Lower lobe of right lung (tissue), 2 donors: ENCODE measurements around the gene RARG. TPM values are rescaled to one million over a fixed set of nuclear protein-coding genes. Genes with fewer than 3 reads are reported as not detected.

ENCODE experiments used
- ATAC-seq, 2 donors: fragments of 200-7000 bp; cut with Tn5 transposase; one replicate each; pipeline ENCODE4 v1.9.1; 2020 to 2022; ENCODE audit warnings: mild to moderate bottlenecking in 2 of 2, moderate library complexity in 2 of 2
- DNase-seq: peaks from one replicate; pipeline ENCODE4 v3.0.0-alpha.2; 2020
- H3K27ac ChIP-seq: fragments of 200-600 bp; one replicate; pipeline ENCODE4 v1.8.0; 2022
- H3K27me3 ChIP-seq: fragments of 200-600 bp; one replicate; pipeline ENCODE4 v1.8.0; 2022; ENCODE audit warnings: low read depth
- H3K36me3 ChIP-seq: fragments of 200-600 bp; one replicate; pipeline ENCODE4 v1.8.0; 2022; ENCODE audit warnings: mild to moderate bottlenecking
- H3K4me1 ChIP-seq: fragments of 200-600 bp; one replicate; pipeline ENCODE4 v1.8.0; 2022
- H3K4me3 ChIP-seq: fragments of 200-600 bp; one replicate; pipeline ENCODE4 v1.8.0; 2022; ENCODE audit warnings: mild to moderate bottlenecking
- H3K9me3 ChIP-seq: fragments of 200-600 bp; one replicate; pipeline ENCODE4 v1.8.0; 2022
- intact Hi-C: fragments of 100-400 bp; cut with DNase I; formaldehyde crosslinking; loops from one replicate; pipeline ENCODE4 v1.11.0; 2022
- long read RNA-seq: library from polyadenylated mRNA; unstranded; transcript quantifications from one replicate; pipeline ENCODE4 v2.0.0, GENCODE V29; 2021
- total RNA-seq: library from RNA; stranded (reverse); fragmentation: NEBNext Ultra II Directional; extraction: Animal tissue kit (Norgen Biotek cat#: 25700); gene quantifications from one replicate; pipeline ENCODE4 v1.2.1, GENCODE V29; 2021
- TF ChIP-seq, protein P1 (sequence below): fragments of 200-600 bp; IDR thresholded peaks from one replicate; pipeline ENCODE4 v1.8.0; 2022; ENCODE audit warnings: antibody characterized with exemption, mild to moderate bottlenecking
- donor health status: DM: no; HTN: yes; CAD: no; lungs with severe emphysema.

RARG gene
- total RNA-seq = 30.1 TPM
- long read RNA-seq, transcript RARG-203 (10 exons, 2,959 nt) = minor isoform, 9 of 45 reads
- long read RNA-seq, transcript RARG-201 (8 exons, 1,836 nt) = major isoform, 15 of 45 reads
- long read RNA-seq, partial matches to known transcripts = 9 of 45 reads
- long read RNA-seq, other reads (novel, unspliced or antisense) = 9 of 45 reads

GRCh38 chr12:53231921-53232645, at the start of gene RARG:
Gene RARG (minus strand): TSS chr12:53232209. CDS start chr12:53227545, 4,664 bp downstream.
- peaks cover 43% of the 10 kb centered on the region for H3K4me1 ChIP-seq
- no peaks in the 10 kb centered on the region for H3K9me3 ChIP-seq
- TF ChIP-seq, protein P1, sequence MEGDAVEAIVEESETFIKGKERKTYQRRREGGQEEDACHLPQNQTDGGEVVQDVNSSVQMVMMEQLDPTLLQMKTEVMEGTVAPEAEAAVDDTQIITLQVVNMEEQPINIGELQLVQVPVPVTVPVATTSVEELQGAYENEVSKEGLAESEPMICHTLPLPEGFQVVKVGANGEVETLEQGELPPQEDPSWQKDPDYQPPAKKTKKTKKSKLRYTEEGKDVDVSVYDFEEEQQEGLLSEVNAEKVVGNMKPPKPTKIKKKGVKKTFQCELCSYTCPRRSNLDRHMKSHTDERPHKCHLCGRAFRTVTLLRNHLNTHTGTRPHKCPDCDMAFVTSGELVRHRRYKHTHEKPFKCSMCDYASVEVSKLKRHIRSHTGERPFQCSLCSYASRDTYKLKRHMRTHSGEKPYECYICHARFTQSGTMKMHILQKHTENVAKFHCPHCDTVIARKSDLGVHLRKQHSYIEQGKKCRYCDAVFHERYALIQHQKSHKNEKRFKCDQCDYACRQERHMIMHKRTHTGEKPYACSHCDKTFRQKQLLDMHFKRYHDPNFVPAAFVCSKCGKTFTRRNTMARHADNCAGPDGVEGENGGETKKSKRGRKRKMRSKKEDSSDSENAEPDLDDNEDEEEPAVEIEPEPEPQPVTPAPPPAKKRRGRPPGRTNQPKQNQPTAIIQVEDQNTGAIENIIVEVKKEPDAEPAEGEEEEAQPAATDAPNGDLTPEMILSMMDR = no peak
- intact Hi-C loops = no loop called here
- ATAC-seq (peak; percentile 84), DNase-seq (peak; percentile 73)
- peak within 1 kb of the TSS; percentile 77 for H3K4me3 ChIP-seq
- H3K36me3 ChIP-seq = peaks cover 6% of the 10 kb centered on the region
- H3K27me3 ChIP-seq = no peaks in the 10 kb centered on the region
- peak within 1 kb of the TSS; percentile 85 for H3K27ac ChIP-seq

- H3K9me3 ChIP-seq = no peaks in the 10 kb centered on the region
- TF ChIP-seq, protein P1 = no peak
Observed at GRCh38 chr12:53279888-53280498, 48.0 kb upstream of the RARG start.

DNA sequence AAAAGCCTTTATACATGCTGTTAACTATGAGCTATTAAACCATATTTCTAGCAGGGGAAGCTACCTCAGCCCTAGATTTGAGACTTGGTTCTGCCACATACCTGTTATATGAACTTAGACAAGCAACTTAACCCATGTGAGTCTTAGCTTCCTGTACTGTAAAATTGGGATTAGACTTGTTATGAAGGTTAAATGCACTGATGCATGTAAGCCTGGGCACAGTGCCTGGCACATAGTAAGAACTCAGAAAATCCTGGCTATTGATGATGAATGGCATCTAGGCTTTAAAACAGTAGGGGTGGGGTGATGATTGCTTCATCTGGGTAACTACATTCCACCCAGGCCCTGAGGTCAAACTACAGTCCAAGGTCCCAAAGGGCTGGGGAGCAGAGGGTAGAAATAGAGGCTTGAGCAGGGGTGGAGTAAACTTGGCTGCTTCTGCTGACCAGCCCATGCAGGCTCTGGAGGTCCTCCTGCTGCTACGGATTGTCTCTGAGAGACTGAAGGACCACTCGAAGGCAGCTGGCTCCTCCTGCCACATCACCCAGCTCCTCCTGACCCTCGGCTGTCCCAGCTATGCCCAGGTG, 47.4 kb upstream of the RARG start:
- intact Hi-C loops = no loop called here
- TF ChIP-seq, protein P1 = no peak
- Histone ChIP-seq H3K9me3 (no peaks in the 10 kb centered on the region), H3K27ac (no peak overlapping the region), H3K4me3 (no peak overlapping the region), H3K27me3 (no peaks in the 10 kb centered on the region), H3K36me3 (no peaks in the 10 kb centered on the region), H3K4me1 (no peaks in the 10 kb centered on the region)
- DNase-seq (no peak), ATAC-seq (no peak)

More at GRCh38 chr12:53279888-53280498, 48.0 kb upstream of the RARG start:
- Histone ChIP-seq H3K36me3 (no peaks in the 10 kb centered on the region), H3K27me3 (no peaks in the 10 kb centered on the region), H3K4me3 (no peak overlapping the region), H3K4me1 (no peaks in the 10 kb centered on the region), H3K27ac (no peak overlapping the region)
- intact Hi-C loops = no loop called here
- no peak for DNase-seq
- ATAC-seq = no peak

DNA sequence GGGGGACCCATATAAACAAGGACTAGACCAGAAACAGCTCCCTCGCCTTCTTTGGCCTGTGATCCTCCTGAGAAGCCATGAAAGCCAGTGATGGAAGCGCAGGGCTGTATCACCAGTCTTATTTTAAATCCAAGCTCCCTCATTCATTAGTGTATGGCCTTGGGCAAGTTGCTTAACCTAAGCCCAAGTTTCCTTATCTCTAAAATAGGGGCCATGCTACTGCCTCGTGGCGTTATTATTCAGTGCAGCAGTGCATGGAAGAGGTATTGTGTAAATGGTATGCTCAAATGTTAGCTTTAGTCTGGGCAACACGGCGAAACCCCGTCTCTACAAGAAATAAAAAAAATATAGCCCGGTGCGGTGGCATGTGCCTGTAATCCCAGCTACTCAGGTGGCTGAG, 46.0 kb upstream of the RARG start:
- TF ChIP-seq, protein P1 = no peak
- no peak overlapping the region for H3K4me3 ChIP-seq
- H3K27me3 ChIP-seq = no peaks in the 10 kb centered on the region

DNA sequence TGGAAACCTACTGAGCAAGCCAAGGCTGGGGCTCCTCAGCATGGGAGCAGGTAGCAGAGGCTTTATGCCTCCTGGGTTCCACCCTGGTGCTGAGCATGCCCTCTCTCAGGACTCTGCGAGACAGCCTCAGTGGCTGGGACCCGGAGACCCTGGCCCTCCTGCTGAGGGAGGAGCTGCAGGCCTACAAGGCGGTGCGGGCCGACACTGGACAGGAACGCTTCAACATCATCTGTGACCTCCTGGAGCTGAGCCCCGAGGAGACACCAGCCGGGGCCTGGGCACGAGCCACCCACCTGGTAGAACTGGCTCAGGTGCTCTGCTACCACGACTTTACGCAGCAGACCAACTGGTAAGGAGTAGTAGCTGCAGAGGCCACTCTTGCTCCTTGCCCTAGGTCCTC, 44.5 kb upstream of the RARG start:
- Histone ChIP-seq H3K27ac (no peak overlapping the region), H3K4me1 (no peaks in the 10 kb centered on the region), H3K27me3 (no peaks in the 10 kb centered on the region), H3K9me3 (no peaks in the 10 kb centered on the region), H3K4me3 (no peak overlapping the region), H3K36me3 (no peaks in the 10 kb centered on the region)
- DNase-seq = no peak
- TF ChIP-seq, protein P1 = no peak
- ATAC-seq = peak in 1 of 2 donors; percentile 10
- intact Hi-C loops = no loop called here

More for the DNA sequence above, 46.0 kb upstream of the RARG start:
- H3K9me3 ChIP-seq = no peaks in the 10 kb centered on the region
- no peak overlapping the region for H3K27ac ChIP-seq
- H3K4me1 ChIP-seq = no peaks in the 10 kb centered on the region
- intact Hi-C loops = no loop called here
- H3K36me3 ChIP-seq = no peaks in the 10 kb centered on the region
- ATAC-seq = no peak
- no peak for DNase-seq
